Heart left ventricle (tissue), 16 donors: Measurements from ENCODE around the gene DPH5. TPM values are rescaled to one million over a fixed set of nuclear protein-coding genes. Genes with fewer than 3 reads are reported as not detected.
A peak's percentile ranks its signal among the peaks of the same experiment; 100 is the strongest.

Source experiments
- ATAC-seq, 4 donors: fragments of 200-7000 bp; cut with Tn5 transposase; one replicate each; pipeline ENCODE4 v1.9.1; 2020 to 2022; ENCODE audit warnings: moderate library complexity in 4 of 4, mild to moderate bottlenecking in 3 of 4, moderate number of reproducible peaks in 1 of 4
- DNase-seq, 5 donors: peaks; one replicate each; pipeline ENCODE4 v3.0.0-alpha.2; 2020
- H3K27ac ChIP-seq, 12 donors: fragments of 200-600 bp; sonication (generic) in 4 of 12; one replicate each; pipeline versions ENCODE4 v1.5.0 to v1.8.0; 2016 to 2022; ENCODE audit warnings: mild to moderate bottlenecking in 2 of 12
- H3K27me3 ChIP-seq, 9 donors: fragments of 200-600 bp; sonication (generic) in 2 of 9; one replicate each; pipeline versions ENCODE4 v1.5.1 to v1.8.0; 2016 to 2022; ENCODE audit warnings: mild to moderate bottlenecking in 3 of 9
- H3K36me3 ChIP-seq, 9 donors: fragments of 200-600 bp; sonication (generic) in 2 of 9; one replicate each; pipeline versions ENCODE4 v1.5.0 to v1.8.0; 2018 to 2022; ENCODE audit warnings: mild to moderate bottlenecking in 2 of 9
- H3K4me1 ChIP-seq, 12 donors: fragments of 200-600 bp; sonication (generic) in 4 of 12; one replicate each; pipeline versions ENCODE4 v1.5.0 to v1.8.0; 2016 to 2022; ENCODE audit warnings: mild to moderate bottlenecking in 3 of 12
- H3K4me3 ChIP-seq, 12 donors: fragments of 200-600 bp; sonication (generic) in 4 of 12; one replicate each; pipeline versions ENCODE4 v1.5.0 to v1.8.0; 2017 to 2022; ENCODE audit warnings: mild to moderate bottlenecking in 9 of 12, moderate library complexity in 4 of 12
- H3K9me3 ChIP-seq, 12 donors: fragments of 200-600 bp; sonication (generic) in 4 of 12; one replicate each; pipeline versions ENCODE4 v1.5.0 to v1.8.0; 2016 to 2022; ENCODE audit warnings: mild to moderate bottlenecking in 1 of 12
- POLR2A ChIP-seq, 2 donors: fragments of 450-650 bp; IDR thresholded peaks; one replicate each; pipeline ENCODE4 v1.6.1; 2017; ENCODE audit warnings: antibody characterized with exemption in 2 of 2, mild to moderate bottlenecking in 2 of 2, moderate library complexity in 2 of 2
- WGBS, 4 donors: extraction: QIAGEN DNeasy Blood & Tissue Kit in 2 of 4; methylation state at CpG; one replicate each; pipeline versions ENCODE4 v1.1.5 to v1.1.7; 2013 to 2018; 5-methylcytosine and 5-hydroxymethylcytosine counted together
- intact Hi-C, 10 donors: fragments of 100-400 bp; cut with DNase I; formaldehyde crosslinking; loops; one replicate each; pipeline versions ENCODE4 v1.11.1 to v1.14.2; 2022
- polyA plus RNA-seq, 2 donors: library from polyadenylated mRNA; stranded (reverse); fragments of 200-250 nt; gene quantifications; one replicate each; pipeline ENCODE4 v1.2.3, GENCODE V29; 2013
- total RNA-seq, 9 donors: library from RNA; depleted of rRNA in 2 of 9; stranded (reverse); fragments of >200 nt in 2 of 9; fragmentation: NEBNext Ultra II Directional in 3 of 9; extraction: Animal tissue kit (Norgen Biotek cat#: 25700) in 3 of 9; gene quantifications; one replicate each; pipeline versions ENCODE4 v1.1.0 to v1.2.4, GENCODE V29; 2016 to 2023
- TF ChIP-seq, protein P1 (sequence below), 12 donors: fragments of 200-600 bp; sonication (generic) in 4 of 12; IDR thresholded peaks; one replicate each; pipeline versions ENCODE4 v1.5.0 to v1.8.0; 2018 to 2022; ENCODE audit warnings: antibody characterized with exemption in 12 of 12, mild to moderate bottlenecking in 5 of 12
- donor health status: ischemic (EF 13 %, LVEDD 7.1; RV severe dilation, severe dysfunction).
- donor health status: healthy with polysubstance abuse.
- donor health status: DM: no; HTN: yes; CAD: no.
- donor health status: DM: no; HTN: no; CAD: no.
- donor health status: ischemic (EF 25% LVEDD 6.9; RV normal size, moderate dysfunction).
- donor health status: ischemic (EF 25% LVEDD 5.7; RV mildly dilated, moderate dysfunction).
- donor health status: healthy.
- donor health status: DM: yes; HTN: yes; CAD: no.
- donor health status: ischemic (EF 35%, LVEDD 5.7; RV mildly dilated, moderate dysfunction).
- donor health status: nonischemic (EF 11% LVEDD 7.7; RV severe dilation, severe dysfunction).
- donor health status: DM: yes; HTN: yes; CAD: no.
- donor health status: PGD.
- donor health status: ischemic (EF 29% LVEDD 5.4; RV normal size, mild dysfunction).
- donor health status: nonischemic (EF 23%, LVEDD 6.1; RV moderate dilation, normal function).

Gene DPH5
- total and polyA plus RNA-seq, 11 donors: 14.8 to 38.1 (median 28.3) TPM

DNA sequence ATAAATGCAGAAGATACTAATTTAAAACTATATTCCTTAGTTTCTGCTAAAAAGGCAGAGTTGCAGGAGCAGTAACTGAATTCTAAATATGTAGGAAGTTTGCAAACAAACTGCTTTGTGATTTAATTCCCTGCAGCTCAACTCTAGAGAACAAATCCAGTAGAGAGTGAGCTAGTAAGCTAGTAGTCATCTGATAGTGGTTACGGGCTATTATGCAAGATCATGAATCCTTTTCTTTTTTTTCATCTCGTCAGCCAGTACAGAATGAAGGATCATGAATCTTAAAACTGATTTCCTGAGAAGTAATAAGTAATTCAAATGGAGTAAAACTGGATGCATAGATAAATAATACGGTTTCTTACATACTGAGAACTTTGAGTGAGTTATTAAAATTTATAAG, 3.3 kb downstream of the DPH5 start:
- Histone ChIP-seq H3K27ac (peak overlapping the region in 1 of 12 donors; percentile 2), H3K27me3 (no peaks in the 10 kb centered on the region), H3K4me1 (peaks cover 0 to 31% (median 14%) of the 10 kb centered on the region in 12 donors), H3K9me3 (no peaks in the 10 kb centered on the region), H3K36me3 (peaks cover 0 to 32% (median 0%) of the 10 kb centered on the region in 9 donors), H3K4me3 (no peak overlapping the region)
- DNase-seq (no peak), ATAC-seq (no peak)
- 82 to 88% (median 85%) methylated on average over 3 of the region's 3 CpGs for WGBS, 4 donors
- no peak for TF ChIP-seq POLR2A (IDR thresholded peaks at IDR 0.05)
- TF ChIP-seq, protein P1, sequence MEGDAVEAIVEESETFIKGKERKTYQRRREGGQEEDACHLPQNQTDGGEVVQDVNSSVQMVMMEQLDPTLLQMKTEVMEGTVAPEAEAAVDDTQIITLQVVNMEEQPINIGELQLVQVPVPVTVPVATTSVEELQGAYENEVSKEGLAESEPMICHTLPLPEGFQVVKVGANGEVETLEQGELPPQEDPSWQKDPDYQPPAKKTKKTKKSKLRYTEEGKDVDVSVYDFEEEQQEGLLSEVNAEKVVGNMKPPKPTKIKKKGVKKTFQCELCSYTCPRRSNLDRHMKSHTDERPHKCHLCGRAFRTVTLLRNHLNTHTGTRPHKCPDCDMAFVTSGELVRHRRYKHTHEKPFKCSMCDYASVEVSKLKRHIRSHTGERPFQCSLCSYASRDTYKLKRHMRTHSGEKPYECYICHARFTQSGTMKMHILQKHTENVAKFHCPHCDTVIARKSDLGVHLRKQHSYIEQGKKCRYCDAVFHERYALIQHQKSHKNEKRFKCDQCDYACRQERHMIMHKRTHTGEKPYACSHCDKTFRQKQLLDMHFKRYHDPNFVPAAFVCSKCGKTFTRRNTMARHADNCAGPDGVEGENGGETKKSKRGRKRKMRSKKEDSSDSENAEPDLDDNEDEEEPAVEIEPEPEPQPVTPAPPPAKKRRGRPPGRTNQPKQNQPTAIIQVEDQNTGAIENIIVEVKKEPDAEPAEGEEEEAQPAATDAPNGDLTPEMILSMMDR (IDR thresholded peaks at IDR 0.05): no peak
- intact Hi-C loops: loop anchor here in 6 of 10 donors (10.0 kb wide), 4 partner anchors 83 to 263 kb away; partner anchors contain the start of gene S1PR1 (in 1 of the 6)

DNA sequence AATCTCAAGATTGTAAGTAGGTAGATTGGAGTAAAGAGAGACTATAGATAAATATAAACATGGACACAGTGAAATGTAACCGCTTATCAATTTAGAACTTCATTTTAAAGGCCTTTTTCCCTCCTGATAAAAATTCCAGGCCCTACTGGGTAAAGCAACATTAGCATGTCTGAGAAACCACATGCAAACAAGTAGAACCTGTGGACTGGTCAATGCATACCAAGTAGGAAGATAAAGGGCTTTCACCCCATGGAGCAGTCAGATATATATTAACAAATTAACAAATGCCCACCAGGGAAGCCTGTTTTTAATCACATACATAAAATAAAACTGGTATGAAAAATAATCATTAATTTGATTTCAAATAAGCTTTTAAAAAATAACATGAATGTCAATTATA, 8.1 kb downstream of the DPH5 start:
- WGBS, 4 donors: 94 to 100% (median 100%) methylated on average over 1 of the region's 1 CpG
- Histone ChIP-seq H3K36me3 (peaks cover 0 to 50% (median 14%) of the 10 kb centered on the region in 9 donors), H3K27ac (no peak overlapping the region), H3K4me1 (peaks cover 0 to 7% (median 0%) of the 10 kb centered on the region in 12 donors), H3K9me3 (no peaks in the 10 kb centered on the region), H3K27me3 (no peaks in the 10 kb centered on the region), H3K4me3 (no peak overlapping the region)
- intact Hi-C loops: no loop called here
- ATAC-seq (no peak), DNase-seq (no peak)
- TF ChIP-seq, protein P1 (IDR thresholded peaks at IDR 0.05): no peak
- no peak for TF ChIP-seq POLR2A (IDR thresholded peaks at IDR 0.05)

DNA sequence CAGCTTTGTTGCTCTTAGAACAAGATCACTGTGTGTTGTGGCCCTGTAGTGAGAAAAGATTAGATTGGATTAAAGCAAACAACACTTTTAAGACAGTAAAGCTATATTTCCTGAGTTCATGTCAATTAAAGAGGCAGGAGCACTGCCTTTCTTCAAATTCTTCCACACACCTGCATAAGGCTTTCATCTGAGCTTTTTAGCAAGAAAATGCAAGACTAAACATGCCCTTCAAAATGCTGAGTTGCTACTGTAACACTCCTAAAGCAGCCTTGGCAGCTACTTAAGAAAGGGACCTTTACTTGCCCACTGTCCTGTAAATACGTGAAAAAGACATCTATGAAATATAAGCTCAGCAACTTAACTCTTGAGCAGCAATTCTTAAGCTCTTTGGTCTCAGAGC, 11.8 kb downstream of the DPH5 start:
- H3K4me3 ChIP-seq: no peak overlapping the region
- intact Hi-C loops: no loop called here
- no peak for TF ChIP-seq POLR2A (IDR thresholded peaks at IDR 0.05)
- TF ChIP-seq, protein P1 (IDR thresholded peaks at IDR 0.05): no peak
- H3K9me3 ChIP-seq: no peaks in the 10 kb centered on the region
- WGBS, 4 donors: 86 to 92% (median 88%) methylated on average over 1 of the region's 1 CpG
- peaks cover 0 to 50% (median 21%) of the 10 kb centered on the region in 9 donors for H3K36me3 ChIP-seq
- H3K4me1 ChIP-seq: no peaks in the 10 kb centered on the region
- no peaks in the 10 kb centered on the region for H3K27me3 ChIP-seq
- no peak overlapping the region for H3K27ac ChIP-seq
- DNase-seq: no peak
- ATAC-seq: no peak

DNA sequence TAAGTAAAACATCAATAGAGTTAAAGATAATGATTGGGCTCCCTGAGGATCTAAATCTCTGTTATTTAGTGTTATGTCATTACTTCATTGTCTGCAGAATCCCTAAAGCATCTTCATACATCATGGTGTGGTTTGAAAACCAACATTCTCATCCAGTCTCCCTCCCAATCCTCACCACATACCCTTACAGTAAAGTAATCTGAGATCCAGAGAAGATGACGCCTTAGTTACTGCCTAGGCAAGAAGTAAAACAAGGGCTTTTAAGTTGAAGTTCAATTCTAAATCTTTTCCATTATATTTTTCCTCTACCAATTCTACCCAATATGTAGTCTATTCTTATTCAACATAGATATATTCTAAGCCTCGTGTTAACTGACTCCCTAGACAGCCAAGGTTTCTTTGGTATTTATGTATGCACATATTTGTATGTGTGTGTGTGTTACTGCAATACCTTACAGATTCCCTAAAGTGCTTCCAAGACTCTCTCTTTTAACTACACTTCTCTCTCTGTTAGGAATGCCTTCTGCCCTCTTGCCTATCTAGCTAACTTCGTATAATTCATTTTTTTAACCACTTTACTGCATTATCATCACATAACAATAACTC, 17.3 kb downstream of the DPH5 start:
- intact Hi-C loops: no loop called here
- Histone ChIP-seq H3K9me3 (no peaks in the 10 kb centered on the region), H3K4me1 (peaks cover 0 to 31% (median 2%) of the 10 kb centered on the region in 12 donors), H3K36me3 (peaks cover 0 to 36% (median 16%) of the 10 kb centered on the region in 9 donors), H3K27ac (no peak overlapping the region), H3K4me3 (no peak overlapping the region), H3K27me3 (no peaks in the 10 kb centered on the region)
- no peak for TF ChIP-seq POLR2A (IDR thresholded peaks at IDR 0.05)
- TF ChIP-seq, protein P1 (IDR thresholded peaks at IDR 0.05): no peak
- ATAC-seq (no peak), DNase-seq (no peak)
- 93 to 95% (median 94%) methylated on average over 3 of the region's 3 CpGs for whole genome bisulfite sequencing, 4 donors
